SK-N-SH (cell line): ENCODE measurements around the gene LMO2. TPM values are rescaled to one million over a fixed set of nuclear protein-coding genes. Genes with fewer than 3 reads are reported as not detected.
"Not testable (repeated sequence)": the region's sequence is repeated elsewhere in the genome, so short reads cannot be mapped to it uniquely, and the experiment has no call there.

Experiments
- CTCF ChIA-PET: fragments of 300-600, 350-600 bp; formaldehyde crosslinking; extraction: SDS; loops from one replicate; lab custom pipeline; 2021; lab: Yijun Ruan, JAX
- POLR2A ChIA-PET: fragments of 350-600 bp; sonication (Branson Sonifier 250); formaldehyde crosslinking; extraction: SDS; loops from one replicate; lab custom pipeline; 2020; ENCODE audit warnings: antibody characterized with exemption, inconsistent platforms; lab: Yijun Ruan, JAX
- DNase-seq: peaks from one replicate; pipeline ENCODE4 v3.0.0; 2012
- H2AFZ ChIP-seq: fragments of 200-600 bp; sonication (generic); 2 replicates; pipeline ENCODE4 v1.8.1; 2016; ENCODE audit warnings: antibody characterized with exemption, mild to moderate bottlenecking, low read depth
- H3F3A ChIP-seq: fragments of 200-600 bp; sonication (generic); replicated peaks from 2 replicates; pipeline ENCODE3; 2016; ENCODE audit warnings: antibody characterized with exemption, mild to moderate bottlenecking; ENCODE audit not compliant: insufficient read depth
- H3K27ac ChIP-seq, 2 experiments: fragments of 200-500 bp in 1 of 2; fragments of 200-600 bp in 1 of 2; sonication (Bioruptor generic) in 1 of 2; sonication (generic), shearing (Covaris generic) in 1 of 2; 2 replicates each; pipeline versions ENCODE4 v1.5.1 to v1.6.1; 2014 to 2016; ENCODE audit warnings: low read depth in 2 of 2, inconsistent platforms in 1 of 2, low read length in 1 of 2, mild to moderate bottlenecking in 1 of 2, mixed read lengths in 1 of 2
- H3K27me3 ChIP-seq: fragments of 200-600 bp; sonication (generic), shearing (Covaris generic); 2 replicates; pipeline ENCODE4 v1.6.1; 2016; ENCODE audit warnings: mixed run types; ENCODE audit not compliant: insufficient read depth
- H3K36me3 ChIP-seq, 2 experiments: fragments of 200-500 bp in 1 of 2; fragments of 200-600 bp in 1 of 2; sonication (Bioruptor generic) in 1 of 2; sonication (generic) in 1 of 2; replicated peaks in 1 of 2; 2 replicates each; pipeline versions ENCODE3 to v1.5.1; 2014 to 2016; ENCODE audit warnings: low read length in 1 of 2, mild to moderate bottlenecking in 1 of 2; ENCODE audit not compliant: insufficient read depth in 2 of 2, control insufficient read depth in 1 of 2
- H3K4me1 ChIP-seq, 2 experiments: fragments of 200-500 bp in 1 of 2; fragments of 200-600 bp in 1 of 2; sonication (Bioruptor generic) in 1 of 2; sonication (generic), shearing (Covaris generic) in 1 of 2; 2 replicates each; pipeline versions ENCODE4 v1.5.1 to v1.6.1; 2014 to 2016; ENCODE audit warnings: low read depth in 1 of 2, low read length in 1 of 2, mixed run types in 1 of 2; ENCODE audit not compliant: insufficient read depth in 2 of 2, control insufficient read depth in 1 of 2
- H3K4me2 ChIP-seq: fragments of 200-600 bp; sonication (generic), shearing (Covaris generic); 2 replicates; pipeline ENCODE4 v1.6.1; 2017; ENCODE audit warnings: mixed run types
- H3K4me3 ChIP-seq, 2 experiments: fragments of 200-500 bp in 1 of 2; fragments of 200-600 bp in 1 of 2; sonication (Bioruptor generic) in 1 of 2; sonication (generic), shearing (Covaris generic) in 1 of 2; 2 replicates each; pipeline versions ENCODE4 v1.5.1 to v1.8.1; 2014 to 2016; ENCODE audit warnings: low read depth in 2 of 2, inconsistent platforms in 1 of 2, low read length in 1 of 2, mild to moderate bottlenecking in 1 of 2, mixed read lengths in 1 of 2, moderate library complexity in 1 of 2
- H3K79me2 ChIP-seq: fragments of 200-600 bp; sonication (generic); 2 replicates; pipeline ENCODE4 v1.8.1; 2017; ENCODE audit warnings: mild to moderate bottlenecking; ENCODE audit not compliant: insufficient read depth
- H3K9ac ChIP-seq: fragments of 200-600 bp; sonication (generic); 2 replicates; pipeline ENCODE4 v1.6.1; 2017; ENCODE audit warnings: mixed run types
- H3K9me2 ChIP-seq: fragments of 200-600 bp; sonication (generic); 2 replicates; pipeline ENCODE4 v1.6.1; 2017; ENCODE audit warnings: mixed run types
- H3K9me3 ChIP-seq: fragments of 200-600 bp; sonication (generic); 2 replicates; pipeline ENCODE4 v1.6.1; 2017; ENCODE audit warnings: mixed run types, mild to moderate bottlenecking, moderate library complexity
- H4K20me1 ChIP-seq: fragments of 200-600 bp; sonication (generic); 2 replicates; pipeline ENCODE4 v1.6.1; 2017; ENCODE audit warnings: mild to moderate bottlenecking, mixed run types; ENCODE audit not compliant: insufficient read depth
- GATA2 ChIP-seq: sonication (generic); formaldehyde crosslinking; IDR thresholded peaks from 2 replicates; pipeline ENCODE4 v1.5.0; 2020; ENCODE audit warnings: mild to moderate bottlenecking, missing genetic modification reagents
- POLR2AphosphoS5 ChIP-seq: IDR thresholded peaks from 2 replicates; pipeline ENCODE4 v1.6.1; 2012; ENCODE audit warnings: low read depth, low read length
- WGBS: methylation state at CpG from one replicate; pipeline ENCODE4 v1.1.6; 2017; ENCODE audit warnings: low lambda C conversion rate; 5-methylcytosine and 5-hydroxymethylcytosine counted together
- polyA plus RNA-seq, 3 experiments: library from polyadenylated mRNA; depleted of rRNA; stranded (reverse); fragments of >200 nt; gene quantifications; 2 replicates each; pipeline ENCODE4 v1.2.3, GENCODE V29; 2012
- TF ChIP-seq, protein P1 (sequence below): IDR thresholded peaks from 2 replicates; pipeline ENCODE4; 2012
- TF ChIP-seq, protein P2 (sequence below): fragments of 200-600 bp; sonication (generic); IDR thresholded peaks from 2 replicates; pipeline ENCODE4 v1.6.1; 2017; ENCODE audit warnings: antibody characterized with exemption, mild to moderate bottlenecking, moderate library complexity
- TF ChIP-seq, protein P3 (sequence below): fragments of 150-350 bp; IDR thresholded peaks from 2 replicates; pipeline ENCODE4 v1.6.1; 2017; ENCODE audit warnings: antibody characterized with exemption, low read length, low read depth, borderline replicate concordance

Gene LMO2
- polyA plus RNA-seq, 1 of the 3 experiments (the other 2 are of a cell fraction), result 0.05 TPM

DNA sequence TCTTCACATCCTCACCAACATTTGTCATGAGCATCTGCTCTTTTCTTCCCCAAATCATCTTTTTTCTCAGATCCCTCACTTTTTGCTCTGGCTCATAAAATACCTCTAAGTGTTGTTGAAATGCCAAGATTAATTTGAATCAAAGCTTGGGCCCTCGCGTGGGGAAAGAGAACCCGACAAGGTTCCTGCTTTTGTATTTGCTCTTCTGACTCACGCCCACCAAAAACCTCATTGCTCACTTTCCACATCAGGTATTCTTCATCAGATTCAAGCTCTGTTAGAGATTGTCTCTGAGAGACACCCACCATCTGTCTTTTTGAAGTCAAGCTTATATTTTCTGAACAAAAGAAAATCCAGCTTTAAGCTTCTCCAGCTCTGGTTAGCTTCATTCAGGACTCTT, 64.7 kb downstream of the LMO2 start (continued):
- TF ChIP-seq, protein P1, sequence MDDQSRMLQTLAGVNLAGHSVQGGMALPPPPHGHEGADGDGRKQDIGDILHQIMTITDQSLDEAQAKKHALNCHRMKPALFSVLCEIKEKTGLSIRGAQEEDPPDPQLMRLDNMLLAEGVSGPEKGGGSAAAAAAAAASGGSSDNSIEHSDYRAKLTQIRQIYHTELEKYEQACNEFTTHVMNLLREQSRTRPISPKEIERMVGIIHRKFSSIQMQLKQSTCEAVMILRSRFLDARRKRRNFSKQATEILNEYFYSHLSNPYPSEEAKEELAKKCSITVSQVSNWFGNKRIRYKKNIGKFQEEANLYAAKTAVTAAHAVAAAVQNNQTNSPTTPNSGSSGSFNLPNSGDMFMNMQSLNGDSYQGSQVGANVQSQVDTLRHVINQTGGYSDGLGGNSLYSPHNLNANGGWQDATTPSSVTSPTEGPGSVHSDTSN, result no peak
- TF ChIP-seq GATA2 (CRISPR knock-in tag) (no peak), POLR2AphosphoS5 (no peak)
- TF ChIP-seq, protein P2, sequence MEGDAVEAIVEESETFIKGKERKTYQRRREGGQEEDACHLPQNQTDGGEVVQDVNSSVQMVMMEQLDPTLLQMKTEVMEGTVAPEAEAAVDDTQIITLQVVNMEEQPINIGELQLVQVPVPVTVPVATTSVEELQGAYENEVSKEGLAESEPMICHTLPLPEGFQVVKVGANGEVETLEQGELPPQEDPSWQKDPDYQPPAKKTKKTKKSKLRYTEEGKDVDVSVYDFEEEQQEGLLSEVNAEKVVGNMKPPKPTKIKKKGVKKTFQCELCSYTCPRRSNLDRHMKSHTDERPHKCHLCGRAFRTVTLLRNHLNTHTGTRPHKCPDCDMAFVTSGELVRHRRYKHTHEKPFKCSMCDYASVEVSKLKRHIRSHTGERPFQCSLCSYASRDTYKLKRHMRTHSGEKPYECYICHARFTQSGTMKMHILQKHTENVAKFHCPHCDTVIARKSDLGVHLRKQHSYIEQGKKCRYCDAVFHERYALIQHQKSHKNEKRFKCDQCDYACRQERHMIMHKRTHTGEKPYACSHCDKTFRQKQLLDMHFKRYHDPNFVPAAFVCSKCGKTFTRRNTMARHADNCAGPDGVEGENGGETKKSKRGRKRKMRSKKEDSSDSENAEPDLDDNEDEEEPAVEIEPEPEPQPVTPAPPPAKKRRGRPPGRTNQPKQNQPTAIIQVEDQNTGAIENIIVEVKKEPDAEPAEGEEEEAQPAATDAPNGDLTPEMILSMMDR, result no peak

DNA sequence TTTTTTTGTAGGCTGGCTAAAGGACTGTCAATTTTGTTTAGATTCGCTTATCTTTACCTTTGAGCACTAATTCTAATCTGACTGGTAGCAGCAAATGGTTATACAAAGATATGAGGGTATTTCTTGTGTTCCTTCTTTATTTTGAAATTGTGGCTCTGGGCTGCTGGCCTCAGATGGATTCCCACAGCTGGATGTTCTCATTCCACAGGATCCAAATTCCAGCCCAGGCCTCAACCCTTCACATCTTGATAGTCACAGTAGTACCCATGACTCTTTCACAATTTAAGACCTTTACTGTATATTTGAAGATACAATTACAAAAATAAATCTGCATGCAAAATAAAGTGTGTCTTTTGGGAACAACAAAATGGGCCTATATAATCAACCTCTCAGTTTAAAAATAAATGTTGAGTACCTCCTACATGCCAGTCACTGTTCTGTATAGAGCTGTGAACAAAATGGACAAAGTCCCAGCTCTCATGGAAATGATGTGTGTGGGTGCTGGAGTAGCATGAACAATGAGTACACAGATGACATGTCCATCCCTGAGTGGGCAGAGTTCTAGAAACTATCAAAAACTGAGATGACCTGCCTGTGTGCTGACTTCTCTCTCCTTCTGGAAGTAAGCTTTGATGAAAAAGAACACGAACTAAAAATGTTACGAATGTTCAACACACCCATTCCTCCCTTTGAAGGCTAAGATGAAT, 65.9 kb downstream of the LMO2 start:
- no peaks in the 10 kb centered on the region for H3K9me3 ChIP-seq
- no peak overlapping the region for H2AFZ ChIP-seq
- H3K27me3 ChIP-seq, result peaks cover 21% of the 10 kb centered on the region
- H3K79me2 ChIP-seq, result no peaks in the 10 kb centered on the region
- H3K27ac ChIP-seq, result no peak overlapping the region
- H3K9me2 ChIP-seq, result no peaks in the 10 kb centered on the region
- no peak overlapping the region for H3K9ac ChIP-seq
- H3K4me3 ChIP-seq, result no peak overlapping the region
- H3F3A ChIP-seq, result no peaks in the 10 kb centered on the region
- DNase-seq, result no peak
- peaks cover 0 to 7% of the 10 kb centered on the region in 2 experiments; a peak in 1 of 4 replicates for H3K4me1 ChIP-seq
- H3K36me3 ChIP-seq, result no peaks in the 10 kb centered on the region
- 35% methylated on average over 3 of the region's 3 CpGs for whole genome bisulfite sequencing
- H3K4me2 ChIP-seq, result no peak overlapping the region
- POLR2A ChIA-PET, result no interaction called here
- TF ChIP-seq, protein P3, sequence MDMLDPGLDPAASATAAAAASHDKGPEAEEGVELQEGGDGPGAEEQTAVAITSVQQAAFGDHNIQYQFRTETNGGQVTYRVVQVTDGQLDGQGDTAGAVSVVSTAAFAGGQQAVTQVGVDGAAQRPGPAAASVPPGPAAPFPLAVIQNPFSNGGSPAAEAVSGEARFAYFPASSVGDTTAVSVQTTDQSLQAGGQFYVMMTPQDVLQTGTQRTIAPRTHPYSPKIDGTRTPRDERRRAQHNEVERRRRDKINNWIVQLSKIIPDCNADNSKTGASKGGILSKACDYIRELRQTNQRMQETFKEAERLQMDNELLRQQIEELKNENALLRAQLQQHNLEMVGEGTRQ, result no peak
- TF ChIP-seq GATA2 (CRISPR knock-in tag), result no peak
- CTCF ChIA-PET, result interaction anchor here (1.3 to 10.2 kb wide), 5 partner anchors 9 to 540 kb away, joined by 3 to 213 read pairs (median 11); no protein-coding TSS in a partner anchor
- no peaks in the 10 kb centered on the region for H4K20me1 ChIP-seq

DNA sequence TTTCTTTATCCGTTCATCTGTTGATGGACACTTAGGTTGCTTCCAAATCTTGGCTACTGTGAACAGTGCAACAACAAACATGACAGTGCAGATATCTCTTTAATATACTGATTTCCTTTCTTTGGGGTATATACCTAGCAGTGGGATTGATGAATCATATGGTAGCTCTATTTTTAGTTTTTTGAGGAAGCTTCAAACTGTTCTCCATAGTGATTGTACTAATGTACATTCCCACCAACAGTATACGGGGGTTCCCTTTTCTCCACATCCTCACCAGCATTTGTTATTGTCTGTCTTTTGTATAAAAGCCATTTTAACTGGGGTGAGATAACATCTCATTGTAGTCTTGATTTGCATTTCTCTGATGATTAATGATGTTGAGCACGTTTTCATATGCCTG, 68.9 kb downstream of the LMO2 start:
- H3K4me1 ChIP-seq, H3K36me3 ChIP-seq, H3K9me2 ChIP-seq, H3K4me2 ChIP-seq, H3K4me3 ChIP-seq, H3K9ac ChIP-seq, H3F3A ChIP-seq, H3K79me2 ChIP-seq, H2AFZ ChIP-seq, H4K20me1 ChIP-seq, H3K9me3 ChIP-seq, H3K27ac ChIP-seq, DNase-seq, POLR2A ChIA-PET: not testable (repeated sequence)
- CTCF ChIA-PET, result interaction anchor here (0.6 to 10.2 kb wide), 2 partner anchors 15 to 129 kb away, joined by 3 to 213 read pairs; no protein-coding TSS in a partner anchor
- 32% methylated on average over 3 of the region's 3 CpGs for WGBS
- H3K27me3 ChIP-seq, result peaks cover 20% of the 10 kb centered on the region
